Measurements from ENCODE around the gene ARHGEF2.
"Not testable (repeated sequence)": the region's sequence is repeated elsewhere in the genome, so short reads cannot be mapped to it uniquely, and the experiment has no call there.

Gene ARHGEF2

GRCh38 chr1:155990005-155990739 is 11.8 kb upstream of the ARHGEF2 start:
- DNase-seq = no peak

- peak; percentile 28 for DNase-seq
Measured at GRCh38 chr1:155989242-155990004, 11.1 kb upstream of the ARHGEF2 start.

DNA sequence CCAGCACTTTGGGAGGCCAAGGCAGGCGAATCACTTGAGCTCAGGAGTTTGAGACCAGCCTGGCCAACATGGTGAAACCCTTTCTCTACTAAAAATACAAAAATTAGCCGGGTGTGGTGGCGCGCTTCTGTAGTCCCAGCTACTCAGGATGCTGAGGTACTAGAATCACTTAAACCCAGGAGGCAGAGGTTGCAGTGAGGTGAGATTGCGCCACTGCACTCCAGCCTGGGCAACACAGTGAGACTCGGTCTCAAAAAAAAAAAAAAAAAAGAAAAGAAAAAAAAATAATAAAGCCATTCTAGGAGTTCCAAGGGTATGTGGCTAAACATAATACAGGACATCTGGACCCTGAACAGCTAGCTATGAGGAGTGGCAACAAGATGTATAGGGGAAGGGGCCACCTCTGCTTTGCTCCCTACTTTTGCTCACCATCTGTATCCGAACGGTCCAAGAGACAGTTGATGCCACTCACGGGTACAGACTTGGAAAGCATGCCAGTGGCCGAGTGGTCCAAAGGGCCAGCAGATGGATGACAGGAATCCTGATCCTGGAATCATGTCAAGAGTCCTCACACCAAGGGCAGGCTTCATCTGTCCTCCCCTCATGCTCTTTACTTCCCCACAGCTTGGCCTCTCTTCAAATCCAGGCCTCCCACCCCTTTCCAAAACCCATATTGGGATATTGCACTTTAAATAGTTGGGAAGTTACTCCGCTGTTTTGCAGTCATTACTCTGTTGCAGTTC is 6.7 kb upstream of the ARHGEF2 start:
- DNase-seq = not testable (repeated sequence)

GRCh38 chr1:155984341-155984740 is 6.0 kb upstream of the ARHGEF2 start:
- DNase-seq = peak; percentile 94

- peak; percentile 82 for DNase-seq
Measured at GRCh38 chr1:155983191-155984024, 5.1 kb upstream of the ARHGEF2 start.

- DNase-seq = no peak
Measured at GRCh38 chr1:155982106-155982505, 3.8 kb upstream of the ARHGEF2 start.

GRCh38 chr1:155981266-155982088 is 3.1 kb upstream of the ARHGEF2 start:
- no peak for DNase-seq

DNA sequence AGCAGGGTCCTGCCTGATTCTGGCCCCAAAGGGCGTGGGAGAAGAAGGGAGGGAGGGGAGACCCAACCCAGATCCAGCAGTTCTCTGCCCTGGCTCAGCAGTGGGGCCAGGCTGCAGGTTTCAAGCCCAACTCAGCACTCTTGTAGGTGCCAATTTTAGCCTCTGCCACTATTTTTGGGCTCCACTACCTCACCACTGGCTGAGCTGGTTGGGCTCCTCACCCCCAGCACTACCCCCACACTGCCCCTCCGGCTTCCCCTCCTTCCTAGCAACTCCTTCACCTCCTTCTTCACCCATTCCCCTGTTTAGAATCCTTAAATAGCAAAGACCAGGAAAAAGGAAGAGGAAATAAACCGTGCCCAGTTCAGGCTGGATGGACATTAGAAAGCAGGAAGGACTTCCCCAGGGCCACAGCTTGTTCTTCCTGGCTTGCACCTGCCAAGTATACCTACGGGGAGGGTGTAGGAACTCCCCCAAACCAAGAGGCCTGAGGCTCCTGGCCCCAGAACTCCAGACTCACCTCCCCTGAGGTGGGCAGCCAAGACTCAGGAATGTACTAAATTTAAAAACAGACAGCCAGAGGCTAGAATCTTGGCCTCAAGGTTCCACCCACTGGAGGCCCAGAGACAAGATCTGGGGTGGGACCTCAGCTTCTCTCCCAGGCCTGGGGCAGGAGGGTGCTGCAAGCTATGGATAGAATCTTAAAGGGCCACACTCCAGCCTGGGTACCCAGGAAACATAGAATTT is 1.4 kb upstream of the ARHGEF2 start:
- no peak for DNase-seq

DNA sequence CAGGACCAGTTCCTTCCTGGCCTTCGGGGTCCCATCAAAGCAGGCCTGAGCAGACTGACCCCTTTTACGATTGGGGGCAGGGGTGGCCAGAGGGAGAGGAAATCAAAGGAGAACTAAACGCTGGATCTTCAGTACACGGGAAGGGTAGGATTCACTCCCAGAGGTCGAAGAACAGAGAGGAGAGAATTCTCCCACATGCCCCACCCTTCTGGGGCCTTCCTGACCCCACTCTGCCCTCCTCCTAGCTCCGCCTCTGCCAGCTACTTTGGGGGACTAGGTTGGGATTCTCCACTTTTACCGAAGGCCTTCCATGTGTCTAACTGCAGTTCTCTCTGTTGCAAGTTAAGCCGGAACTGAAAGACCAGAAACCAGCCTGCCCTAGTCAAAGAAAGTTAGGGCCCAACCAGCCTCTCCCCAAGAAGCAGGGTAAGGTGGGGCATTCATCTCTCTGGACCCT is 654 bp upstream of the ARHGEF2 start:
- no peak for DNase-seq

GRCh38 chr1:155977690-155978324 is 540 bp downstream of the ARHGEF2 start:
- DNase-seq = no peak

- DNase-seq = no peak
Measured at GRCh38 chr1:155976913-155977689, 1.2 kb downstream of the ARHGEF2 start.

GRCh38 chr1:155976062-155976912 is 2.1 kb downstream of the ARHGEF2 start:
- DNase-seq = peak; percentile 41

DNA sequence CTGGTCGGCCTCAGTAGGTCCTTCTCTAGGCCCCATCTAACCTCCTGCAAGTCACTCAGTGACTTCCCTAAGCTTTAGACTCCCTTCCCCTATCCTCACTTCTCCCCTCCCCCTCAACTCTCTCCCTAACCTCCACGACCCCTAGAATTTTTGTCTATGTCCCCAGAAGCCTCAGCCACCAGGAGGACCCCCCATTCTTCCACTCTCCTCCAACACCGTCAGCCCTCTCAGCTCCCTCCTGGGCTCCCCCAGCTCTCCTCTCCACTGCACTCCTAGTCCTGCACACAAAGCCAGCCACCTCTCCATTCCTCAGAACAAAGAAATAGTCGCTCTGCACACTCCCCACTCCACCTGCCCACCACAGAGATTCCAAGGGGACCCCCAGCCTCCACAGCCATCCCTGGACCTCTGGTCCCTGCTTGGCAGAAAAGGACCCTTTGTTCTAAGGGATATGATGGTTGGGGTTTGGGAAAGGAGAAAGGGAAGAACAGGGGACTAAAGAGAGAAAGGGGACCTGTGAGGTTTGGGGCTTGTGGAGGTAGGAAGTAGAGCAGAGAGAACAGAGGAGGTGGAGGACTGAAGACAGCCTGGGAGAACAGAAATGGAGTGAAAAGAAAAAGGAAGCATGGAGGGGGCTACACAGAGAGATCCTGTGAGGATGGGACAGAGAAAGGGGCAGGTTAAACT is 2.8 kb downstream of the ARHGEF2 start:
- DNase-seq = no peak

DNA sequence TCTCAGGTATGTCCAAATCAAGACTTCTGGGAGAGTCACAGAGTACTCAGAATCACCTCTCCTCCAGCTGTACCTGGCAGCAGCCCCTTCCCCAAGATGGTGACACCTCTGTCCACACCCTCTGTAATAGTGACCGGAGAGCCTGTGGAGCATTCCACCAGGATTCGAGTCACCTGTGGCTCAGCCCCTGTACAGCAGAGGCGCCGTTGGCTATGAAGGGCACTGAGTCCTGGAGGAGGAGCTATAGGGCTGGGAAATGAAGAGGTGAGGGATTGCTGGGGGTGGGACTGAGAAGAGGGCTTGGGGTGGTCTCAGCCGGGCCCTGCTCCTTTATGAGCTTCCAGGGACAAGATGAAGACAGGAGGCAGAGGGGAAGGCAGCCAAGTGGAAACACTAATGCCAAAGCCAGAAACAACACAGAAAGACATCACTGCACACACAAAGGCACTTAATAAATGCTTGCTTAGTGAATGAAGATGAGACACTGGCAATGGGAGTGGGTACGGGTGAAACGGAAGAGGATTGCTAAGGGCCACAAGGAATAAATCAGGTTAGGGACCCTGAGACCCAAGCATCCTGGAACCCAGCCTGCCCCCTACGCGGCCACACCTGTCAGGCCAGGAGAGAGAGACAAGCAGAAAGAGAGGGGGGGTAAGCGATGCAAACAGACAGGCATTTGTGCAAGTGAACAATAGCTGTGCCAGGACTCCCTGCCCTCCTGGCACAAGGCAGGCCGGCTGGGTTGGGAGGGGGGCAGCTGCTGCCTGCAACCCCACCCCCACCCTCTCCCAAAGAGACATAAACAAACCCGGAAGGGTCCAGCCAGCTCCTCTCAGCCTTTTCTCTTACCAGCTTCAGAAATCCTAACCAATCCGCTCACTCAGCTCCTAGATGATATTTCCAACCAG is 3.9 kb downstream of the ARHGEF2 start:
- DNase-seq = peak; percentile 80

DNA sequence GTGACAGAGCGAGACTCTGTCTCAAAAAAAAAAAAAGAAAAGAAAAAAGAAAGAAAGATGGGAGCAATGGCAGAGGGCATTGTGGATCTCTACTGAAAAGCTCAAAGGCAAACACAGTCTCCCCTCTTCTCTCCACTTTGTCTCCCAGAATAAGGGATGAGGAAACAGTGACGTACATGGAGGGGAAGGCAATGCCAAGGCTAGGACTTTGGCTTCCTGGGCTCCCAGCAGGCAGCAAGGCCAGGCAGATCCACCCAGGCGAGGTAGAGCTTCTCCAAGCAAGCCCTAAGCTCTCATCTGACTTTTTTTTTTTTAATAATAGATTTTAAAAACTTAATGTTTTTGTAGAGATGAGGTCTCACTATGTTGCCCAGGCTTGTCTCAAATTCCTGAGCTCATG is 4.6 kb downstream of the ARHGEF2 start:
- DNase-seq = no peak

- DNase-seq = no peak
Measured at GRCh38 chr1:155971910-155972809, 6.2 kb downstream of the ARHGEF2 start.

Data from NCI-H2029 (cell line).